HepG2 (cell line): ENCODE results near the gene AKR1C4. TPM values are rescaled to one million over a fixed set of nuclear protein-coding genes. Genes with fewer than 3 reads are reported as not detected.

Experiments
- DMTF1 ChIP-seq: sonication (generic); formaldehyde crosslinking; IDR thresholded peaks from 2 replicates; pipeline ENCODE4 v1.4.0; 2020; ENCODE audit warnings: mild to moderate bottlenecking, missing genetic modification reagents
- ELF3 ChIP-seq: IDR thresholded peaks from 2 replicates; pipeline ENCODE4 v1.6.1; 2016; ENCODE audit warnings: missing genetic modification reagents, missing compliant biosample characterization
- KAT7 ChIP-seq: IDR thresholded peaks from 2 replicates; pipeline ENCODE4 v1.6.1; 2018; ENCODE audit warnings: borderline replicate concordance, missing compliant biosample characterization
- MIER2 ChIP-seq: IDR thresholded peaks from 2 replicates; pipeline ENCODE4 v1.6.1; 2016; ENCODE audit warnings: missing biosample characterization, missing genetic modification reagents
- NFYB ChIP-seq: sonication (generic); formaldehyde crosslinking; IDR thresholded peaks from 2 replicates; pipeline ENCODE4 v1.4.0; 2020; ENCODE audit warnings: missing genetic modification reagents
- PAXIP1 ChIP-seq: sonication (generic); formaldehyde crosslinking; conservative IDR thresholded peaks from 2 replicates; pipeline ENCODE4 v1.4.0; 2020; ENCODE audit warnings: mild to moderate bottlenecking, missing genetic modification reagents, moderate library complexity
- PCBP1 ChIP-seq: fragments of 200-400 bp; formaldehyde crosslinking; IDR thresholded peaks from 2 replicates; pipeline ENCODE4 v1.6.1; 2017; ENCODE audit warnings: mild to moderate bottlenecking, low read depth, low read length, borderline replicate concordance
- SMAD9 ChIP-seq: sonication (generic); formaldehyde crosslinking; IDR thresholded peaks from 2 replicates; pipeline ENCODE4 v1.5.1; 2020; ENCODE audit warnings: mild to moderate bottlenecking, missing genetic modification reagents
- YEATS2 ChIP-seq: sonication (generic); formaldehyde crosslinking; IDR thresholded peaks from 2 replicates; pipeline ENCODE4 v1.4.0; 2020; ENCODE audit warnings: missing genetic modification reagents, borderline replicate concordance
- ZNF234 ChIP-seq: sonication (generic); formaldehyde crosslinking; conservative IDR thresholded peaks from 2 replicates; pipeline ENCODE4 v1.5.1; 2020; ENCODE audit warnings: mild to moderate bottlenecking, missing genetic modification reagents
- ZNF382 ChIP-seq: sonication (generic); formaldehyde crosslinking; IDR thresholded peaks from 2 replicates; pipeline ENCODE4 v1.5.0; 2020; ENCODE audit warnings: missing genetic modification reagents, mild to moderate bottlenecking, borderline replicate concordance
- ZNF432 ChIP-seq: sonication (generic); formaldehyde crosslinking; IDR thresholded peaks from 2 replicates; pipeline ENCODE4 v1.5.0; 2020; ENCODE audit warnings: missing genetic modification reagents, mild to moderate bottlenecking, borderline replicate concordance
- ZNF503 ChIP-seq: sonication (generic); formaldehyde crosslinking; IDR thresholded peaks from 2 replicates; pipeline ENCODE4 v1.4.0; 2020; ENCODE audit warnings: missing genetic modification reagents
- ZNF574 ChIP-seq: sonication (generic); formaldehyde crosslinking; IDR thresholded peaks from 2 replicates; pipeline ENCODE4 v1.4.0; 2020; ENCODE audit warnings: missing genetic modification reagents
- ZNF713 ChIP-seq: sonication (generic); formaldehyde crosslinking; IDR thresholded peaks from 2 replicates; pipeline ENCODE4 v1.4.0; 2020; ENCODE audit warnings: mild to moderate bottlenecking, missing genetic modification reagents
- ZNF792 ChIP-seq: IDR thresholded peaks from 2 replicates; pipeline ENCODE4 v1.6.1; 2016
- ZNF878 ChIP-seq: sonication (generic); formaldehyde crosslinking; IDR thresholded peaks from 2 replicates; pipeline ENCODE4 v1.8.1; 2023; ENCODE audit warnings: mild to moderate bottlenecking, missing genetic modification reagents, moderate library complexity
- polyA plus RNA-seq, 8 experiments: library from polyadenylated mRNA; depleted of rRNA in 3 of 8; stranded (reverse) in 7 of 8; unstranded in 1 of 8; fragments of >200 nt; fragmentation: Illumina TruSeq in 4 of 8; extraction: Trizol in 4 of 8; gene quantifications; 2 replicates each; pipeline versions ENCODE4 v1.2.1 to v1.2.3, GENCODE V29; 2011 to 2016; ENCODE audit warnings: low read depth in 4 of 8, missing spikeins in 1 of 8, mixed read lengths in 1 of 8; ENCODE audit not compliant: insufficient read depth in 1 of 8
- total RNA-seq, 5 experiments: library from RNA; depleted of rRNA; stranded (reverse); fragments of >200 nt; fragmentation: Illumina TruSeq; extraction: Trizol; gene quantifications; 2 replicates each; pipeline ENCODE4 v1.2.3, GENCODE V29; 2016; ENCODE audit warnings: low read depth in 1 of 5

AKR1C4 gene
- total and polyA plus RNA-seq, 2 of the 13 experiments (the other 11 are each of a cell fraction or from before 2014, with no cell fraction given): 0.18 to 1.3 TPM

- 0 out of 2 replicates have a peak, but pooled peaks have one; percentile 21 for TF ChIP-seq ZNF574 (CRISPR knock-in tag)
- TF ChIP-seq PCBP1: no peak
- TF ChIP-seq MIER2 (CRISPR knock-in tag): no peak
- TF ChIP-seq ELF3 (CRISPR knock-in tag): peak; percentile 96
- TF ChIP-seq KAT7 (CRISPR knock-in tag): no peak
- TF ChIP-seq YEATS2: peak; percentile 30; the same call in 1 of the 2 replicates
- TF ChIP-seq ZNF432 (CRISPR knock-in tag): no peak
- TF ChIP-seq ZNF382 (CRISPR knock-in tag): no peak
- TF ChIP-seq ZNF878 (CRISPR knock-in tag): peak; percentile 86; the same call in 1 of the 2 replicates
- peak; percentile 98 for TF ChIP-seq PAXIP1 (CRISPR knock-in tag)
- peak; percentile 89 for TF ChIP-seq ZNF503
- TF ChIP-seq NFYB (CRISPR knock-in tag): no peak
- no peak for TF ChIP-seq DMTF1 (CRISPR knock-in tag)
- peak; percentile 28; the same call in 1 of the 2 replicates for TF ChIP-seq ZNF792 (CRISPR knock-in tag)
- TF ChIP-seq ZNF234 (CRISPR knock-in tag): no peak; the same call in 1 of the 2 replicates
- no peak for TF ChIP-seq ZNF713 (CRISPR knock-in tag)
- no peak for TF ChIP-seq SMAD9 (CRISPR knock-in tag)
These were observed 46.9 kb downstream of the AKR1C4 start (continued) for GRCh38 chr10:5243521-5243987.
